ENCODE data around the gene PEAK3. TPM values are rescaled to one million over a fixed set of nuclear protein-coding genes. Genes with fewer than 3 reads are reported as not detected.

The PEAK3 gene
- total RNA-seq, 1 experiment from 2014 or later, result not detected

- in situ Hi-C loops (cut with HindIII; ENCODE audit: low pct_unique_long_range_greater_than_20kb, low sequenced_read_pairs), result no loop called here
- DNase-seq (ENCODE audit: low read depth, low spot score), result no peak
Measured at GRCh38 chr19:2277138-2277537, 4.8 kb downstream of the PEAK3 start.

- DNase-seq (ENCODE audit: low read depth, low spot score), result no peak
- in situ Hi-C loops (cut with HindIII; ENCODE audit: low pct_unique_long_range_greater_than_20kb, low sequenced_read_pairs), result no loop called here
Measured at GRCh38 chr19:2276429-2276986, 5.5 kb downstream of the PEAK3 start.

GRCh38 chr19:2275588-2276428, 6.2 kb downstream of the PEAK3 start:
- in situ Hi-C loops (cut with HindIII; ENCODE audit: low pct_unique_long_range_greater_than_20kb, low sequenced_read_pairs), result no loop called here
- DNase-seq (ENCODE audit: low read depth, low spot score), result no peak

GRCh38 chr19:2274931-2275535, 6.9 kb downstream of the PEAK3 start:
- in situ Hi-C loops (cut with HindIII; ENCODE audit: low pct_unique_long_range_greater_than_20kb, low sequenced_read_pairs), result no loop called here
- DNase-seq (ENCODE audit: low read depth, low spot score), result peak; percentile 72

GRCh38 chr19:2274185-2274711, 7.7 kb downstream of the PEAK3 start:
- in situ Hi-C loops (cut with HindIII; ENCODE audit: low pct_unique_long_range_greater_than_20kb, low sequenced_read_pairs), result no loop called here

GRCh38 chr19:2273356-2274184, 8.4 kb downstream of the PEAK3 start:
- DNase-seq (ENCODE audit: low read depth, low spot score), result peak; percentile 78
- in situ Hi-C loops (cut with HindIII; ENCODE audit: low pct_unique_long_range_greater_than_20kb, low sequenced_read_pairs), result no loop called here

More at GRCh38 chr19:2274185-2274711, 7.7 kb downstream of the PEAK3 start:
- no peak for DNase-seq (ENCODE audit: low read depth, low spot score)

GRCh38 chr19:2271234-2272103, 10.5 kb downstream of the PEAK3 start:
- in situ Hi-C loops (cut with HindIII; ENCODE audit: low pct_unique_long_range_greater_than_20kb, low sequenced_read_pairs), result no loop called here

GRCh38 chr19:2270423-2271233, 11.3 kb downstream of the PEAK3 start:
- in situ Hi-C loops (cut with HindIII; ENCODE audit: low pct_unique_long_range_greater_than_20kb, low sequenced_read_pairs), result no loop called here
- DNase-seq (ENCODE audit: low read depth, low spot score), result peak; percentile 44

More at GRCh38 chr19:2271234-2272103, 10.5 kb downstream of the PEAK3 start:
- peak; percentile 17 for DNase-seq (ENCODE audit: low read depth, low spot score)

GRCh38 chr19:2270157-2270422, 11.9 kb downstream of the PEAK3 start:
- in situ Hi-C loops (cut with HindIII; ENCODE audit: low pct_unique_long_range_greater_than_20kb, low sequenced_read_pairs), result no loop called here
- no peak for DNase-seq (ENCODE audit: low read depth, low spot score)

GRCh38 chr19:2269244-2270156, 12.5 kb downstream of the PEAK3 start:
- peak; percentile 93 for DNase-seq (ENCODE audit: low read depth, low spot score)
- in situ Hi-C loops (cut with HindIII; ENCODE audit: low pct_unique_long_range_greater_than_20kb, low sequenced_read_pairs), result no loop called here

- in situ Hi-C loops (cut with HindIII; ENCODE audit: low pct_unique_long_range_greater_than_20kb, low sequenced_read_pairs), result no loop called here
- DNase-seq (ENCODE audit: low read depth, low spot score), result no peak
Measured at GRCh38 chr19:2268861-2269243, 13.1 kb downstream of the PEAK3 start.

- no peak for DNase-seq (ENCODE audit: low read depth, low spot score)
- in situ Hi-C loops (cut with HindIII; ENCODE audit: low pct_unique_long_range_greater_than_20kb, low sequenced_read_pairs), result no loop called here
Measured at GRCh38 chr19:2268480-2268830, 13.5 kb downstream of the PEAK3 start.

GRCh38 chr19:2266183-2266993, 15.6 kb downstream of the PEAK3 start:
- no peak for DNase-seq (ENCODE audit: low read depth, low spot score)
- in situ Hi-C loops (cut with HindIII; ENCODE audit: low pct_unique_long_range_greater_than_20kb, low sequenced_read_pairs), result no loop called here

- peak; percentile 57 for DNase-seq (ENCODE audit: low read depth, low spot score)
- in situ Hi-C loops (cut with HindIII; ENCODE audit: low pct_unique_long_range_greater_than_20kb, low sequenced_read_pairs), result no loop called here
Measured at GRCh38 chr19:2261438-2262172, 20.4 kb downstream of the PEAK3 start.

All from SK-MEL-5 (cell line).